Measurements from ENCODE around the gene DNMT3L.
"Not testable (repeated sequence)": the region's sequence is repeated elsewhere in the genome, so short reads cannot be mapped to it uniquely, and the experiment has no call there.

DNMT3L gene

DNA sequence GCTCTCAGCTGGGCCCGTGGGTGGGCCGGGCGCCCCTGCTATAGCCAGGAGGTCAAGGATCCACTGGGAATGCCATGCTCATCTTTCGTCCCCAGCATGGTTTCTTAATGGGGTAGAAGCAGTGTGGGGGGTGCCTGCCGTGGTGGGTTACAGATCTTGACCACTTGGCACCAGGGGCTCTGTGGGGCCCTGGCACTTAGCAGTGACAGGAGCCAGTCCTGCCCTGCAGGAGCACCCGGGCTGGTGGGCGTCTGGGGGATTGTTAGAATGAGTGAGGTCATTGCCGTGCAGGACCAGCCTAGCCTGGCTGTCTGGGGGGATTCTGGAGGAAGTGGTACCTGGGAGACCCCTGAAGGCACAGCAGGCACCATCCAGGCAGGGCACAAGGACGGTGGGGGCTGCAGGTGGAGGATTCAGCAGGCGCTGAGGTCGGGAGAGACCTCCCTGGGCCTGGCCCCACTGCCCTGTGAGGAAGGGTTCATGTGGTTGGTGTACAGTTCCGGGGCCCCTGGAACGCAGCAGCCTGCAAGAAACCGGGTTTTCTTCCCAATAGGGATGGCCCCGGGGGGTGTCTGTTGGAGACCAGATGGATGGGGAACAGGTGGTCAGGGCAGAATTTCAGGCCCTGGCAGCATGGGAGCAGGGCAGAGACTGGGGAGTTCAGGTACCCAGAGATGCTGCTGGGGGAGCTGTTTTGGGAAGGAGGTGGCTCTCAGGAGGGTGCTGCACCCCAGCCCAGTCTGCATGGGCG is 28.8 kb upstream of the DNMT3L start:
- ATAC-seq (ENCODE audit: low read depth): no peak
- Mint-ChIP-seq H3K9me3 (no peaks in the 10 kb centered on the region), H3K36me3 (no peaks in the 10 kb centered on the region), H3K4me3 (no peak overlapping the region), H3K4me1 (peaks cover 20% of the 10 kb centered on the region), H3K27me3 (peaks cover 6% of the 10 kb centered on the region), H3K27ac (no peak overlapping the region)
- DNase-seq (ENCODE audit: low spot score in 2 of 2): no peak

GRCh38 chr21:44289381-44290010 is 27.8 kb upstream of the DNMT3L start:
- no peak for ATAC-seq (ENCODE audit: low read depth)
- no peaks in the 10 kb centered on the region for H3K9me3 Mint-ChIP-seq
- DNase-seq (ENCODE audit: low spot score in 2 of 2): no peak
- peaks cover 16% of the 10 kb centered on the region for H3K4me1 Mint-ChIP-seq
- H3K27me3 Mint-ChIP-seq: peaks cover 6% of the 10 kb centered on the region
- no peak overlapping the region for H3K4me3 Mint-ChIP-seq
- H3K36me3 Mint-ChIP-seq: no peaks in the 10 kb centered on the region
- H3K27ac Mint-ChIP-seq: no peak overlapping the region

DNA sequence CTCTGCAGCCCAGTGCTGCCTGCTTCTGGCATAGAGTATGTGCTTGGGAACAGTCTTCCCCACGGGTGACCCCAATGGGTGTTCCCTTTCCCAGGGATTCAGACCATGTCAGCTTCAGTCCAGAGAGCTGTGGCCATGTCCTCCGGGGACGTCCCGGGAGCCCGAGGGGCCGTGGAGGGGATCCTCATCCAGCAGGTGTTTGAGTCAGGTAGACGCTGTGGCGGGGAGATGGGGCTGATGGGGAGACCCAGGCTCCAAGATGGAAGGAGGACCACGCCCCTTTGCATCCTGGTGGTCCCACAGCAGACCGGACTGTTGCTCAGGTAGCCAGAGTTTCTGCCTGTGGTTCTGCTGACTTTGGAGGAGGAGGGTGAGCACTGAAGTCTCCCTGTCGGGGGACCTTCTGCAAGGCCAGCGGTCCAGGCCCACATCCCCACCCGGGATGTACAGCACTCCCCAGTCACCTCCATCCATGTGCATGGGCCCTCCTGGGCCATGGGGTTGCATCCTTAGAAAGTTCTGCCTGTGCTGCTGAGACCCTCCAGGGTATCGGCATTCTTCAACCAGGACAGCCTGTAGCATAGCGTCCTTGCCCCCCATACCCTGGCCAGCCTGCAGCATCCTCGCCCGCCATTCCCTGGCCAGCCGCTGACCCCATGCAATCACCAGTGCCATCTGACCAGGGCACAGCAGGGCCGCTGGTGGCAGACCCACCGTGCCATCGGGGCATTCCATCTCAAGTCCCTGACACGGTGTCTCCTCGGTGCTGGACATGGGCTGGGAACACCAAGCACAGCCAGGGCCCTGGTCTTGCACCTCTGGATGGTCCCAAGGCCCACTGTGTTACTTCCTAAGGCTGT is 26.8 kb upstream of the DNMT3L start:
- H3K27me3 Mint-ChIP-seq: peaks cover 6% of the 10 kb centered on the region
- ATAC-seq (ENCODE audit: low read depth): no peak

GRCh38 chr21:44286716-44287632 is 25.3 kb upstream of the DNMT3L start:
- peaks cover 7% of the 10 kb centered on the region for H3K27me3 Mint-ChIP-seq
- H3K36me3 Mint-ChIP-seq: no peaks in the 10 kb centered on the region
- H3K9me3 Mint-ChIP-seq: no peaks in the 10 kb centered on the region
- H3K4me3 Mint-ChIP-seq: no peak overlapping the region
- DNase-seq (ENCODE audit: low spot score in 2 of 2): no peak
- H3K27ac Mint-ChIP-seq: no peak overlapping the region
- ATAC-seq (ENCODE audit: low read depth): peak; percentile 26
- peaks cover 22% of the 10 kb centered on the region for H3K4me1 Mint-ChIP-seq

More for the DNA sequence above, 26.8 kb upstream of the DNMT3L start:
- Mint-ChIP-seq H3K27ac (no peak overlapping the region), H3K9me3 (no peaks in the 10 kb centered on the region), H3K4me3 (no peak overlapping the region), H3K36me3 (no peaks in the 10 kb centered on the region), H3K4me1 (peaks cover 18% of the 10 kb centered on the region)
- no peak for DNase-seq (ENCODE audit: low spot score in 2 of 2)

DNA sequence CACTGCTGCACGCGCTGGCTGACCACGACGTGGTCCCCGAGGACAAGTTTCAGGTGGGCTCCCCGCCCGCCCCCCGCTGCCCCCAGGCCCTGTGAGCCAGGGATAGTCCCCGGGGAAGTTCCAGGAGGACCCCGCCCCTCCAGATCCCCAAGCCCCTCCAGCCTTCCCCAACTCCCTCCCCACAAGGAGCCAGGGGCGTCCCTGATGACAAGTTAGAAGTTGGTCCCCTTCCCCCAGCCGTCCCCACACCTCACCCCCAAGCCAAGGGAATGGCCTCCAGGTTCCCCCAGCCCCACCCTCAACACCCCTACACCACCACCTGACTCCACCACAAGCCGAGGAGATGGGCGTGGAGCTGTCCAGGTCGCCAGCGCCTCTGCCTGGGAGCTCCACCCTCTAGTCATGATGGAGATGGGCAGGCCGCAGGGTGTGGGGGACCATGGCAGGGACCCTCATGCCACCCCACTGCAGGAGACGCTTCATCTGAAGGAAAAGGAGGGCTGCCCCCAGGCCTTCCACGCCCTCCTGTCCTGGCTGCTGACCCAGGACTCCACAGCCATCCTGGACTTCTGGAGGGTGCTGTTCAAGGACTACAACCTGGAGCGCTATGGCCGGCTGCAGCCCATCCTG is 24.5 kb upstream of the DNMT3L start:
- Mint-ChIP-seq H3K27ac (no peak overlapping the region), H3K4me1 (peaks cover 17% of the 10 kb centered on the region), H3K27me3 (peaks cover 7% of the 10 kb centered on the region), H3K4me3 (no peak overlapping the region), H3K36me3 (no peaks in the 10 kb centered on the region), H3K9me3 (no peaks in the 10 kb centered on the region)
- ATAC-seq (ENCODE audit: low read depth) (no peak), DNase-seq (ENCODE audit: low spot score in 2 of 2) (no peak)

DNA sequence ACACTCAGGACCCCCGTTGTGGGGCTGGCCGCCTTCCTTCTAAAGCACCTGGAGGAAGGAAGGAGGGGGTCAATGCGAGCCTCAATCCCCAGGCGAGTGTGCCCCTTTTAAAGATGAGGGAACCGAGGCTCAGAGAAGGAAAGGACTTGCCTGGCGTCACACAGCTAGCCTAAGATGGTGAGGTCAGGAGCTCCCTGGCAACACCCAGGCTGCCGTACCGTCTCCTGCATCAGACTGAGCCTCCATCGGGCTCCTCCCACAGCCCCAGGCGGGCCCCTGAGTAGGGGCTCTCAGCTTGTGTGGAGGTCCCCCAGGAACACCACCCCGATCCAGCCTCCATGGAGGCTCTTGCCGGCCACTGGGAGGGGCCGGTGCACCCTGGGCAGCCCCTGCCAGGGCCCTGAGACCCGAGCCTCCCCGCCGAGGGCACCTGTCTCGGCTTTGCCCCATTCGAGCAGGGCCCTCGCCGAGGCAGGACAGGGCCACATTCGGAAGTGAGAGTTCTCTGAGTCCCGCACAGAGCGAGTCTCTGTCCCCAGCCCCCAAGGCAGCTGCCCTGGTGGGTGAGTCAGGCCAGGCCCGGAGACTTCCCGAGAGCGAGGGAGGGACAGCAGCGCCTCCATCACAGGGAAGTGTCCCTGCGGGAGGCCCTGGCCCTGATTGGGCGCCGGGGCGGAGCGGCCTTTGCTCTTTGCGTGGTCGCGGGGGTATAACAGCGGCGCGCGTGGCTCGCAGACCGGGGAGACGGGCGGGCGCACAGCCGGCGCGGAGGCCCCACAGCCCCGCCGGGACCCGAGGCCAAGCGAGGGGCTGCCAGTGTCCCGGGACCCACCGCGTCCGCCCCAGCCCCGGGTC is 23.7 kb upstream of the DNMT3L start, which contains the start of gene AIRE:
AIRE (plus strand) TSS at position 739 of the 855 bp plus-strand sequence. CDS start 131 bp downstream, outside the sequence.
- peaks cover 15% of the 10 kb centered on the region for H3K4me1 Mint-ChIP-seq
- ATAC-seq (ENCODE audit: low read depth) (no peak), DNase-seq (ENCODE audit: low spot score in 2 of 2) (no peak)
- H3K9me3 Mint-ChIP-seq: no peaks in the 10 kb centered on the region
- H3K27me3 Mint-ChIP-seq: peaks cover 7% of the 10 kb centered on the region
- H3K4me3 Mint-ChIP-seq: no peak within 1 kb of the TSS
- no peak within 1 kb of the TSS for H3K27ac Mint-ChIP-seq
- no peaks in the 10 kb centered on the region for H3K36me3 Mint-ChIP-seq

DNA sequence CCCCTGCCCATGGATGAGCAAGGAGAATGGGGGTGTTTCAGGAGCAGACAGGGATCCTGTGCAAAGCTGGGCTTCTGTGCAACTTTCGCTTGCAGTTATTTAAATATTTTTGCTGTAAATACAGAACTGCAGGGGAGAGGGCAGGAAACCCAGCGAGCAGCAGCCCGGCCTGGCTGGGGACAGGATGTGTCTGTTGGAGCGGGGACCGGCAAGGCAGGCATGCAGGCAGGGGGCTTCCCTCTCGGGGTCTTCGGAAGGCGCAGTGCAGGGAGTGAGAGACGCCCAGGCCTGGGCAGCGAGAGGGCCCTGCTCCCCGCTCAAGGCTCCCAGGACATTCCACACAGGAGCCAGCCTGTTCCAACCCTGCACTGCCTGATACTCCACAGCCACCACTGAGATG is 22.3 kb upstream of the DNMT3L start:
- no peaks in the 10 kb centered on the region for H3K36me3 Mint-ChIP-seq
- peaks cover 14% of the 10 kb centered on the region for H3K4me1 Mint-ChIP-seq
- DNase-seq (ENCODE audit: low spot score in 2 of 2) (no peak), ATAC-seq (ENCODE audit: low read depth) (no peak)
- peaks cover 9% of the 10 kb centered on the region for H3K27me3 Mint-ChIP-seq
- no peaks in the 10 kb centered on the region for H3K9me3 Mint-ChIP-seq
- H3K4me3 Mint-ChIP-seq: no peak overlapping the region
- no peak overlapping the region for H3K27ac Mint-ChIP-seq

DNA sequence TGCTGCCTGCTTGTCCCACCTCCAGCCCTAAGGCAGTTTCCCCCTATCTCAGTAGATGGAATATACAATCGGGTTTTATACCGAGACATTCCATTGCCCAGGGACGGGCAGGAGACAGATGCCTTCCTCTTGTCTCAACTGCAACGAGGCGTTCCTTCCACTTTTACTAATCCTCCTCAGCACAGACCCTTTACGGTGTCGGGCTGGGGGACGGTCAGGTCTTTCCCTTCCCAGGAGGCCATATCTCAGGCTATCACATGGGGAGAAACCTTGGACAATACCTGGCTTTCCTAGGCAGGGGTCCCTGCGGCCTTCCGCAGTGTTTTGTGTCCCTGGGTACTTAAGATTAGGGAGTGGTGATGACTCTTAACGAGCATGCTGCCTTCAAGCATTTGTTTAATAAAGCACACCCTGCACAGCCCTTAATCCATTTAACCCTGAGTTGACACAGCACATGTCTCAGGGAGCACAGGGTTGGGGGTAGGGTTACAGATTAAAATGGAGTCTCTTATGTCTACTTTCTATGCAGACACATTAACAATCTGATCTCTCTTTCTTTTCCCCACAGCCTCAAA is 21.6 kb upstream of the DNMT3L start:
- H3K4me3 Mint-ChIP-seq; DNase-seq (ENCODE audit: low spot score in 2 of 2); H3K9me3 Mint-ChIP-seq; H3K27me3 Mint-ChIP-seq; H3K36me3 Mint-ChIP-seq; H3K27ac Mint-ChIP-seq; ATAC-seq (ENCODE audit: low read depth): not testable (repeated sequence)
- peaks cover 14% of the 10 kb centered on the region for H3K4me1 Mint-ChIP-seq

- H3K36me3 Mint-ChIP-seq: no peaks in the 10 kb centered on the region
- no peak for DNase-seq (ENCODE audit: low spot score in 2 of 2)
Observed at GRCh38 chr21:44282370-44282769, 20.7 kb upstream of the DNMT3L start.

DNA sequence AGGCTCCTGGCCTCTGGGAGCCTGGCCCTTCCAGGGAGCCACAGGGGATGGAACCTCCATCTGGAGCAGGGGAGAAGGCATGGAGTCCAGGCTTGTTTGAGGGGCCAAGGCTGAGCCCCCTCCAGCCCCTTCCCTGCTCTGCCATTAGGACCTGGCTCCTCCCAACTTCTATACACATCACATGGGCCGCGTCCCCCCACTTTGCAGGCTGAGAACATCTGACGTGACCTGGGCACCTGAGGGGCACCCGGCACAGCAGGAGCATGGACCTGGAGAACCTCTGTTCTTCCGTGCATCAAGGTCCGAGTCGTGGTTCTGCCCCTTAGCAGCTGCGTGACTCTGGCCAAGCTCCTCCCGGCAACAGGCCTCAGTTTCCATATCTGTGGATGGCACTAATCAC is 20.1 kb upstream of the DNMT3L start:
- Mint-ChIP-seq H3K9me3 (no peaks in the 10 kb centered on the region), H3K36me3 (no peaks in the 10 kb centered on the region), H3K27me3 (peaks cover 5% of the 10 kb centered on the region), H3K27ac (no peak overlapping the region), H3K4me3 (no peak overlapping the region), H3K4me1 (peaks cover 10% of the 10 kb centered on the region)
- ATAC-seq (ENCODE audit: low read depth) (no peak), DNase-seq (ENCODE audit: low spot score in 2 of 2) (no peak)

More at GRCh38 chr21:44282370-44282769, 20.7 kb upstream of the DNMT3L start:
- no peak overlapping the region for H3K27ac Mint-ChIP-seq
- ATAC-seq (ENCODE audit: low read depth): no peak
- H3K27me3 Mint-ChIP-seq: peaks cover 5% of the 10 kb centered on the region
- H3K4me1 Mint-ChIP-seq: peaks cover 10% of the 10 kb centered on the region
- no peaks in the 10 kb centered on the region for H3K9me3 Mint-ChIP-seq
- no peak overlapping the region for H3K4me3 Mint-ChIP-seq

- Mint-ChIP-seq H3K27me3 (peaks cover 5% of the 10 kb centered on the region), H3K9me3 (no peaks in the 10 kb centered on the region), H3K4me3 (no peak overlapping the region), H3K36me3 (no peaks in the 10 kb centered on the region), H3K27ac (no peak overlapping the region), H3K4me1 (peaks cover 10% of the 10 kb centered on the region)
- DNase-seq (ENCODE audit: low spot score in 2 of 2) (no peak), ATAC-seq (ENCODE audit: low read depth) (no peak)
Observed at GRCh38 chr21:44279354-44280260, 17.9 kb upstream of the DNMT3L start.

All from memory B cell (primary cell).